Coronary artery (tissue), 2 donors: ENCODE measurements around the gene SETBP1.

Source experiments
- DNase-seq: peaks from one replicate; pipeline ENCODE4 v3.0.0-alpha.2; 2017; ENCODE audit warnings: low spot score
- H3K27ac ChIP-seq, 2 donors: fragments of 200-600 bp; sonication (generic); one replicate each; pipeline ENCODE4 v1.5.1; 2016 to 2019
- H3K4me3 ChIP-seq: fragments of 200-600 bp; sonication (generic); 2 replicates; pipeline ENCODE4 v1.5.1; 2016; ENCODE audit warnings: mild to moderate bottlenecking, moderate library complexity
- CTCF ChIP-seq: fragments of 200-600 bp; sonication (generic); IDR thresholded peaks from one replicate; pipeline ENCODE4 v1.5.1; 2019; ENCODE audit warnings: antibody characterized with exemption

The SETBP1 gene

GRCh38 chr18:44883671-44884070, 203.0 kb downstream of the SETBP1 start:
- no peak overlapping the region for H3K4me3 ChIP-seq
- no peak for DNase-seq
- TF ChIP-seq CTCF, result no peak
- no peak overlapping the region for H3K27ac ChIP-seq

- H3K27ac ChIP-seq, result no peak overlapping the region
Measured at GRCh38 chr18:44884431-44884830, 203.7 kb downstream of the SETBP1 start.

GRCh38 chr18:44885507-44885906, 204.8 kb downstream of the SETBP1 start:
- no peak for TF ChIP-seq CTCF
- H3K27ac ChIP-seq, result no peak overlapping the region
- no peak for DNase-seq
- H3K4me3 ChIP-seq, result no peak overlapping the region

More at GRCh38 chr18:44884431-44884830, 203.7 kb downstream of the SETBP1 start:
- no peak overlapping the region for H3K4me3 ChIP-seq
- no peak for TF ChIP-seq CTCF
- DNase-seq, result no peak

- TF ChIP-seq CTCF, result no peak
- H3K4me3 ChIP-seq, result no peak overlapping the region
- peak overlapping the region in 1 of 2 donors; percentile 23 for H3K27ac ChIP-seq
- DNase-seq, result no peak
Measured at GRCh38 chr18:44887227-44887631, 206.5 kb downstream of the SETBP1 start.

- Histone ChIP-seq H3K4me3 (no peak overlapping the region), H3K27ac (no peak overlapping the region)
- no peak for TF ChIP-seq CTCF
- DNase-seq, result no peak
Measured at GRCh38 chr18:44889111-44889510, 208.4 kb downstream of the SETBP1 start.

- Histone ChIP-seq H3K27ac (no peak overlapping the region), H3K4me3 (no peak overlapping the region)
- DNase-seq, result no peak
- no peak for TF ChIP-seq CTCF
Measured at GRCh38 chr18:44893045-44893706, 212.5 kb downstream of the SETBP1 start.

- no peak for TF ChIP-seq CTCF
- Histone ChIP-seq H3K27ac (no peak overlapping the region), H3K4me3 (no peak overlapping the region)
- DNase-seq, result no peak
Measured at GRCh38 chr18:44893966-44894365, 213.3 kb downstream of the SETBP1 start.
